GM12878 (cell line): Measurements from ENCODE around the gene SMIM10L1. TPM values are rescaled to one million over a fixed set of nuclear protein-coding genes. Genes with fewer than 3 reads are reported as not detected.

ENCODE experiments used
- ATAC-seq: fragments of 200-7000 bp; cut with Tn5 transposase; 3 replicates; pipeline ENCODE4 v1.9.1; 2020; ENCODE audit warnings: mild to moderate bottlenecking, moderate library complexity
- Bru-seq: library from RNA; stranded (reverse); fragments of 400-500 nt; gene quantifications from one replicate; lab custom pipeline; 2021; lab: Mats Ljungman, UMichigan
- BruChase-seq, 2 experiments: library from RNA; stranded (reverse); fragments of 400-500 nt; gene quantifications; one replicate each; lab custom pipeline; 2021; lab: Mats Ljungman, UMichigan
- BruUV-seq: library from RNA; stranded (reverse); fragments of 400-500 nt; replicated peaks from 2 replicates; lab custom pipeline; 2021; lab: Mats Ljungman, UMichigan
- CTCF ChIA-PET: fragments of 300-600 bp; sonication (Branson Sonifier 250); formaldehyde crosslinking; extraction: SDS; loops from one replicate; lab custom pipeline; 2021; ENCODE audit warnings: inconsistent platforms; lab: Yijun Ruan, JAX
- POLR2A ChIA-PET: fragments of 350-600 bp; formaldehyde crosslinking; extraction: SDS; loops from one replicate; lab custom pipeline; 2021; ENCODE audit warnings: inconsistent platforms; lab: Charles Lee
- RAD21 ChIA-PET: fragments of 300-600 bp; sonication (Branson Sonifier 250); formaldehyde crosslinking; loops from one replicate; lab custom pipeline; 2023; ENCODE audit warnings: antibody characterized with exemption; ENCODE audit not compliant: unreplicated experiment; lab: Charles Lee
- SMC1A ChIA-PET: fragments of 300-600 bp; sonication (Branson Sonifier 250); formaldehyde crosslinking; loops from one replicate; lab custom pipeline; 2023; ENCODE audit not compliant: unreplicated experiment, uncharacterized antibody; lab: Charles Lee
- DNase-seq: peaks from one replicate; pipeline ENCODE4 v3.0.0-alpha.2; 2011; ENCODE audit warnings: low read depth, low spot score
- FAIRE-seq: peaks from 3 replicates; lab custom pipeline; 2011; peaks lifted over from hg19 to GRCh38; lab: Jason Lieb, UNC
- H2AFZ ChIP-seq: 2 replicates; pipeline ENCODE4 v1.6.0; 2011; ENCODE audit warnings: low read depth, low read length, control low read depth; ENCODE audit not compliant: control insufficient read depth
- H3K27ac ChIP-seq: 2 replicates; pipeline ENCODE4 v1.5.1; 2011; ENCODE audit warnings: control low read depth; ENCODE audit not compliant: control insufficient read depth, insufficient read depth
- H3K27me3 ChIP-seq, 2 experiments: replicated peaks in 1 of 2; 2 replicates each; pipeline versions ENCODE4 v1.6.0 to v1.6.1; 2011; ENCODE audit warnings: low read length in 1 of 2; ENCODE audit not compliant: control insufficient read depth in 2 of 2, insufficient read depth in 2 of 2
- H3K36me3 ChIP-seq, 2 experiments: 2 replicates each; pipeline ENCODE4 v1.5.1; 2011; ENCODE audit warnings: low read length in 1 of 2; ENCODE audit not compliant: control insufficient read depth in 2 of 2, insufficient read depth in 2 of 2
- H3K4me1 ChIP-seq: 2 replicates; pipeline ENCODE4 v1.6.1; 2011; ENCODE audit warnings: mild to moderate bottlenecking, low read length, moderate library complexity, mixed read lengths; ENCODE audit not compliant: control insufficient read depth, insufficient read depth
- H3K4me2 ChIP-seq: 2 replicates; pipeline ENCODE4 v1.6.0; 2011; ENCODE audit warnings: control low read depth; ENCODE audit not compliant: control insufficient read depth, insufficient read depth
- H3K4me3 ChIP-seq: fragments of 200-600 bp; sonication (generic); 2 replicates; pipeline ENCODE4 v1.5.1; 2016
- H3K79me2 ChIP-seq: 2 replicates; pipeline ENCODE4 v1.6.0; 2011; ENCODE audit warnings: low read length; ENCODE audit not compliant: control insufficient read depth, insufficient read depth
- H3K9ac ChIP-seq: 2 replicates; pipeline ENCODE4 v1.8.0; 2011; ENCODE audit warnings: low read length, control low read depth, mixed read lengths; ENCODE audit not compliant: control insufficient read depth, insufficient read depth
- H3K9me3 ChIP-seq: replicated peaks from 3 replicates; pipeline ENCODE4 v1.5.1; 2011; ENCODE audit warnings: mild to moderate bottlenecking, low read length; ENCODE audit not compliant: control insufficient read depth, insufficient read depth
- H4K20me1 ChIP-seq: 2 replicates; pipeline ENCODE4 v1.6.0; 2011; ENCODE audit not compliant: control insufficient read depth, insufficient read depth
- ASH2L ChIP-seq: fragments of 300-600, 200-600 bp; sonication (generic); IDR thresholded peaks from 2 replicates; pipeline ENCODE4 v1.6.1; 2017; ENCODE audit warnings: low read depth, mild to moderate bottlenecking, borderline replicate concordance
- BHLHE40 ChIP-seq, 2 experiments: fragments of 450-650 bp in 1 of 2; IDR thresholded peaks; 2 replicates each; pipeline ENCODE4 v1.6.1; 2011 to 2017; ENCODE audit warnings: low read depth in 2 of 2, borderline replicate concordance in 1 of 2, improper control_type of control experiment in 1 of 2, low read length in 1 of 2, mild to moderate bottlenecking in 1 of 2
- ELK1 ChIP-seq: IDR thresholded peaks from 2 replicates; pipeline ENCODE4 v1.6.1; 2012; ENCODE audit warnings: low read depth, low read length, improper control_type of control experiment
- EZH2 ChIP-seq: IDR thresholded peaks from 2 replicates; pipeline ENCODE4 v1.6.1; 2012; ENCODE audit warnings: low read depth, mild to moderate bottlenecking, control low read depth, inconsistent platforms, low read length, borderline replicate concordance; ENCODE audit not compliant: control insufficient read depth
- GATAD2B ChIP-seq: fragments of 450-650 bp; conservative IDR thresholded peaks from 2 replicates; pipeline ENCODE4 v1.6.1; 2017; ENCODE audit warnings: low read depth, mild to moderate bottlenecking, moderate library complexity
- MTA3 ChIP-seq: IDR thresholded peaks from 2 replicates; pipeline ENCODE4 v1.6.1; 2012; ENCODE audit warnings: low read length, inconsistent platforms, borderline replicate concordance
- NBN ChIP-seq: fragments of 450-650 bp; IDR thresholded peaks from 2 replicates; pipeline ENCODE4 v1.6.1; 2016
- NR2C1 ChIP-seq: fragments of 450-650 bp; IDR thresholded peaks from 2 replicates; pipeline ENCODE4 v1.6.1; 2017; ENCODE audit warnings: antibody characterized with exemption, mild to moderate bottlenecking, moderate library complexity
- NR2C2 ChIP-seq: IDR thresholded peaks from 2 replicates; pipeline ENCODE4 v1.6.1; 2011; ENCODE audit warnings: borderline replicate concordance, low read depth; ENCODE audit not compliant: control insufficient read depth, insufficient read length
- POLR2A ChIP-seq: IDR thresholded peaks from 2 replicates; pipeline ENCODE4 v1.6.1; 2011; ENCODE audit warnings: low read depth, mild to moderate bottlenecking, low read length
- POU2F2 ChIP-seq: IDR thresholded peaks from 3 replicates; pipeline ENCODE4 v1.6.1; 2011; ENCODE audit warnings: low read depth, mild to moderate bottlenecking, low read length, borderline replicate concordance
- RCOR1 ChIP-seq: conservative IDR thresholded peaks from 2 replicates; pipeline ENCODE4 v1.6.1; 2012; ENCODE audit warnings: low read depth, low read length, improper control_type of control experiment
- SMAD5 ChIP-seq: IDR thresholded peaks from 2 replicates; pipeline ENCODE4 v1.6.1; 2016; ENCODE audit warnings: antibody characterized with exemption, low read depth
- TARDBP ChIP-seq: IDR thresholded peaks from 2 replicates; pipeline ENCODE4 v1.6.1; 2016; ENCODE audit warnings: borderline replicate concordance
- ZBTB33 ChIP-seq: fragments of 450-650 bp; IDR thresholded peaks from 2 replicates; pipeline ENCODE4 v1.6.1; 2017; ENCODE audit warnings: mild to moderate bottlenecking
- WGBS: methylation state at CpG from one replicate; pipeline ENCODE4 v1.1.6; 2016; ENCODE audit warnings: low lambda C conversion rate; ENCODE audit not compliant: insufficient replicate concordance, insufficient coverage; ENCODE audit errors: missing lambda C conversion rate; 5-methylcytosine and 5-hydroxymethylcytosine counted together
- in situ Hi-C: fragments of 300-500 bp; cut with MboI; formaldehyde crosslinking; loops from 9 replicates; pipeline ENCODE4 v1.14.3; 2018; ENCODE audit warnings: mixed read lengths
- intact Hi-C: fragments of 100-400 bp; cut with micrococcal nuclease; formaldehyde crosslinking; loops from one replicate; pipeline ENCODE4 v1.14.2; 2022; ENCODE audit not compliant: unreplicated experiment
- long read RNA-seq, 2 experiments: library from polyadenylated mRNA; unstranded; transcript quantifications; one replicate each; pipeline ENCODE4 v2.0.0, GENCODE V29; 2019 to 2020
- polyA minus RNA-seq, 3 experiments: library from RNA; depleted of rRNA, polyadenylated mRNA; stranded (reverse); fragments of >200 nt; gene quantifications; 2 replicates each; pipeline ENCODE4 v1.2.3, GENCODE V29; 2011
- polyA plus RNA-seq, 11 experiments: library from polyadenylated mRNA; depleted of rRNA in 4 of 11; unstranded in 6 of 11; stranded (reverse) in 5 of 11; fragments of >200 nt; fragmentation: Nextera tagmentation in 4 of 11; fragmentation: Illumina TruSeq in 1 of 11; extraction: Ambion mirVana in 4 of 11; extraction: Trizol in 1 of 11; gene quantifications; 1 replicate in 1 of 11; 2 replicates in 10 of 11; pipeline versions ENCODE4 v1.2.1 to v1.2.3, GENCODE V29; 2011 to 2016; ENCODE audit warnings: inconsistent platforms in 2 of 11, missing spikeins in 2 of 11, low read depth in 1 of 11
- total RNA-seq, 4 experiments: library from RNA; depleted of rRNA in 3 of 4; stranded (reverse); fragments of >200 nt in 3 of 4; fragmentation: Illumina TruSeq in 1 of 4; extraction: Trizol in 1 of 4; gene quantifications; 2 replicates each; pipeline versions ENCODE4 v1.2.1 to v1.2.3, GENCODE V29; 2013 to 2021

The SMIM10L1 gene
- total RNA-seq (2013; cell fraction: nucleolus; rRNA removed): 11.8 and 12.4 TPM in 2 replicates
- total RNA-seq (2014; rRNA removed) (7.7 and 8.7 TPM in 2 replicates), total RNA-seq (2014; rRNA removed; fragmentation: Illumina TruSeq; extraction: Trizol) (7.4 and 7.6 TPM in 2 replicates), total RNA-seq (2021) (8.4 and 8.9 TPM in 2 replicates), polyA plus RNA-seq (2011; rRNA removed) (7.0 and 11.2 TPM in 2 replicates), polyA plus RNA-seq (2014; fragmentation: Illumina TruSeq; extraction: Trizol) (6.8 and 8.3 TPM in 2 replicates), polyA plus RNA-seq (2014; fragmentation: Nextera tagmentation; extraction: Ambion mirVana) (1 to 10 TPM; 3.3 to 4.4 TPM), polyA plus RNA-seq (2014; rRNA removed) (9.8 and 10.5 TPM in 2 replicates), polyA plus RNA-seq (2016; fragmentation: Nextera tagmentation; extraction: Ambion mirVana) (1 to 10 TPM; 9.1 to 9.4 TPM), polyA minus RNA-seq (2011; rRNA and poly(A)+ RNA removed) (3.1 and 4.0 TPM in 2 replicates), Bru-seq, nascent RNA (percentile 93 among the genes with signal in this experiment), BruChase-seq, experiment 1, labeled RNA remaining after a 6-hour chase (percentile 80 among the genes with signal in this experiment), BruChase-seq, experiment 2, labeled RNA remaining after a 2-hour chase (percentile 86 among the genes with signal in this experiment)
- 2.3 TPM for polyA plus RNA-seq (2011; ENCODE audit: low read depth)
- polyA plus RNA-seq (2011; cell fraction: cytosol; rRNA removed): 5.3 and 7.3 TPM in 2 replicates
- 5.7 and 7.2 TPM in 2 replicates for polyA plus RNA-seq (2011; cell fraction: nucleus; rRNA removed)
- 5.7 and 6.1 TPM in 2 replicates for polyA plus RNA-seq (2012)
- polyA minus RNA-seq (2011; cell fraction: cytosol; rRNA and poly(A)+ RNA removed): 2.3 and 2.8 TPM in 2 replicates
- 7.9 and 11.1 TPM in 2 replicates for polyA minus RNA-seq (2011; cell fraction: nucleus; rRNA and poly(A)+ RNA removed)
- long read RNA-seq, experiment 1, full-length matches to known transcripts: 42 of 42 reads
- long read RNA-seq, experiment 1, partial matches to known transcripts: 0 of 42 reads
- long read RNA-seq, experiment 1, other reads (novel, unspliced or antisense): 0 of 42 reads
- long read RNA-seq, experiment 2, full-length matches to known transcripts: 71 of 71 reads
- long read RNA-seq, experiment 2, partial matches to known transcripts: 0 of 71 reads
- long read RNA-seq, experiment 2, other reads (novel, unspliced or antisense): 0 of 71 reads

DNA sequence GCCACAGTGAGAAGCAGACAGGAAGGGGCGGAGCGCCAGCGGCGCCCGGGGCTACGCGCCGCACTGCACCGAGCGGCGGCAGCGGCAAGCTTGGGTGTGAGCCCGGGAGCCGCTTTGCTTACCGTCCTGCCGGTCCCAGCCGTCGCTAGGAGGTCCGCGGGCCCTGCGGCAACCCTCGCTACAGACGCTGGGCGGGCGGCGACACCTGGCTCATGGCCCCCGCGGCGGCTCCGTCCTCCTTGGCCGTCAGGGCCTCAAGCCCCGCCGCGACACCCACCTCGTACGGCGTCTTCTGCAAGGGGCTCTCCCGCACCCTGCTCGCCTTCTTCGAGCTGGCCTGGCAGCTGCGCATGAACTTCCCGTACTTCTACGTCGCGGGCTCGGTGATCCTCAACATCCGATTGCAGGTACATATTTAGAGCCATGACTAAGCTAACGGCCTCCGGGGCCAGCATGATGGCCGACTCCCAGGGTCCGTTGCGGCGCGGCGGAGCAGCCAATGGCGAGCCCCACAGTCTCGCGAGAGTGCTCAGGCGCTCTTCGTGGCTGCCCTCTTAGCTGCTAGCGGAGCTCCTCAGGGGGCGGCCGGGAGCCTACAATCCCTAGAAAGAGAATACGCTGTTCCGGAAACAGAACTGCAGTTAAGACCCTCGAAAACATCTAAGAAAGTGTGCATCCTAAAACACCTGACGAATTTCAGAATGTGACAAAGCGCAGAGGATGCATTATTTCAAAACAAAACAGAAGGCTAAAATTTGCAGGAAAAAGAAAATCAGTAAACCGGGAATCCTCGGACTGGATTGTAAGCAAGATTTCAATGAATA, at the start of gene SMIM10L1:
TSS of gene SMIM10L1 (plus strand) at position 50 of the 824 bp plus-strand sequence. CDS start at position 213, 163 bp downstream.
- FAIRE-seq: peak; percentile 62
- Histone ChIP-seq H3K4me1 (no peaks in the 10 kb centered on the region), H3K79me2 (peaks cover 73% of the 10 kb centered on the region), H3K27me3 (no peaks in the 10 kb centered on the region), H3K4me3 (peak within 1 kb of the TSS; percentile 65), H3K9ac (peak within 1 kb of the TSS; percentile 77), H2AFZ (peak within 1 kb of the TSS; percentile 82), H3K9me3 (no peaks in the 10 kb centered on the region; the same call in 2 of the 3 replicates), H3K36me3 (peaks cover 0 to 4% of the 10 kb centered on the region in 2 experiments; a peak in 1 of 4 replicates), H3K4me2 (peak within 1 kb of the TSS; percentile 82), H4K20me1 (no peaks in the 10 kb centered on the region), H3K27ac (peak within 1 kb of the TSS; percentile 79)
- ChIA-PET POLR2A (interaction anchor here (0.6 to 1.7 kb wide), 5 partner anchors 10 to 1545 kb away, joined by 3 to 7 read pairs (median 3); no protein-coding TSS in a partner anchor), CTCF (interaction anchor here (0.6 to 2.1 kb wide), 8 partner anchors 8 to 818 kb away, joined by 3 to 10 read pairs (median 3); no protein-coding TSS in a partner anchor), SMC1A (interaction anchor here (0.7 to 3.6 kb wide), 10 partner anchors 8 to 315 kb away, joined by 3 to 20 read pairs (median 4); partner anchors contain the start of gene TAS2R30), RAD21 (interaction anchor here (0.5 to 1.6 kb wide), 7 partner anchors 8 to 561 kb away, joined by 3 to 7 read pairs (median 3); no protein-coding TSS in a partner anchor)
- intact Hi-C loops: no loop called here
- under 1% methylated on average over 70 of the region's 70 CpGs for WGBS
- peak; percentile 78 for DNase-seq
- in situ Hi-C loops: no loop called here
- ATAC-seq: peak; percentile 97
- no TSS peak for BruUV-seq
- TF ChIP-seq NR2C2 (no peak), ELK1 (peak; percentile 32; the same call in 1 of the 2 replicates), TARDBP (0 out of 2 replicates have a peak, but pooled peaks have one; percentile 50), SMAD5 (peak; percentile 76), MTA3 (no peak), GATAD2B (peak; percentile 86), ZBTB33 (no peak), ASH2L (peak; percentile 97; the same call in 1 of the 2 replicates), RCOR1 (peak; percentile 98), NR2C1 (peak; percentile 24; the same call in 1 of the 2 replicates), POLR2A (peak; percentile 91), NBN (peak; percentile 61; the same call in 1 of the 2 replicates), BHLHE40 (IDR thresholded peaks at IDR 0.05; ENCODE audit: borderline replicate concordance in 1 of 2, low read depth in 2 of 2, low read length in 1 of 2) (no peak; a peak in 1 of 4 replicates), EZH2 (no peak), POU2F2 (peak; percentile 69)
